OCI-LY3 (cell line): ENCODE data around the gene FSIP1.

Experiments
- H2AFZ ChIP-seq: fragments of 200-600, 300-600 bp; shearing (Covaris generic); 2 replicates; pipeline ENCODE4 v1.6.0; 2014; ENCODE audit warnings: antibody characterized with exemption, low read depth, low read length
- H3K27ac ChIP-seq: fragments of 200-600, 300-600 bp; sonication (generic); 2 replicates; pipeline ENCODE4 v1.5.1; 2014; ENCODE audit warnings: mild to moderate bottlenecking, low read length, moderate library complexity, mixed read lengths
- H3K27me3 ChIP-seq: fragments of 200-600, 300-600 bp; sonication (generic); 2 replicates; pipeline ENCODE4 v1.6.1; 2014; ENCODE audit warnings: low read depth, low read length, mixed read lengths
- H3K36me3 ChIP-seq: fragments of 200-600, 300-600 bp; sonication (generic); replicated peaks from 2 replicates; pipeline ENCODE3; 2014; ENCODE audit warnings: low read depth, low read length, mixed read lengths
- H3K4me1 ChIP-seq: fragments of 300-600, 200-600 bp; sonication (generic); 2 replicates; pipeline ENCODE4 v1.6.1; 2014; ENCODE audit warnings: low read length, mixed read lengths
- H3K4me2 ChIP-seq: fragments of 200-600, 300-600 bp; sonication (generic); 2 replicates; pipeline ENCODE4 v1.6.1; 2014; ENCODE audit warnings: low read length, mixed read lengths
- H3K4me3 ChIP-seq: fragments of 300-600, 200-600 bp; sonication (generic); 2 replicates; pipeline ENCODE4 v1.5.1; 2014; ENCODE audit warnings: antibody characterized with exemption, mild to moderate bottlenecking, low read length, moderate library complexity
- H3K79me2 ChIP-seq: fragments of 300-600, 200-600 bp; shearing (Covaris generic); 2 replicates; pipeline ENCODE4 v1.6.1; 2014; ENCODE audit warnings: mild to moderate bottlenecking, low read length, mixed read lengths
- H3K9ac ChIP-seq: fragments of 300-600, 200-600 bp; shearing (Covaris generic); 2 replicates; pipeline ENCODE4 v1.6.0; 2014; ENCODE audit warnings: mild to moderate bottlenecking, low read length, moderate library complexity
- H3K9me3 ChIP-seq: fragments of 200-600, 300-600 bp; shearing (Covaris generic); 2 replicates; pipeline ENCODE4 v1.6.1; 2014; ENCODE audit warnings: low read length, mixed read lengths; ENCODE audit not compliant: insufficient read depth
- H4K20me1 ChIP-seq: fragments of 200-600, 300-600 bp; sonication (generic); 2 replicates; pipeline ENCODE4 v1.6.1; 2016; ENCODE audit warnings: low read length, mixed read lengths; ENCODE audit not compliant: insufficient read depth
- CTCF ChIP-seq: fragments of 200-600, 300-600 bp; sonication (generic); IDR thresholded peaks from 2 replicates; pipeline ENCODE4 v1.5.1; 2014; ENCODE audit warnings: antibody characterized with exemption, low read length, low read depth
- EZH2phosphoT487 ChIP-seq: fragments of 200-600 bp; shearing (Covaris generic); IDR thresholded peaks from 2 replicates; pipeline ENCODE4 v1.6.1; 2018; ENCODE audit warnings: antibody characterized with exemption, mixed run types, low read depth

The FSIP1 gene

GRCh38 chr15:39602143-39602542 lies 180.5 kb downstream of the FSIP1 start:
- no peak overlapping the region for H3K9ac ChIP-seq
- TF ChIP-seq EZH2phosphoT487 (no peak), CTCF (peak; percentile 19; the same call in 1 of the 2 replicates)
- H3K9me3 ChIP-seq: no peaks in the 10 kb centered on the region

GRCh38 chr15:39599871-39600270 lies 182.8 kb downstream of the FSIP1 start:
- Histone ChIP-seq H4K20me1 (no peaks in the 10 kb centered on the region), H3K36me3 (no peaks in the 10 kb centered on the region), H3K4me3 (no peak overlapping the region), H3K9ac (no peak overlapping the region), H3K4me2 (no peak overlapping the region), H3K27me3 (no peaks in the 10 kb centered on the region), H3K9me3 (no peaks in the 10 kb centered on the region), H3K4me1 (peaks cover 7% of the 10 kb centered on the region), H3K79me2 (no peaks in the 10 kb centered on the region), H2AFZ (no peak overlapping the region), H3K27ac (no peak overlapping the region)
- TF ChIP-seq EZH2phosphoT487 (no peak), CTCF (no peak)

More at GRCh38 chr15:39602143-39602542, 180.5 kb downstream of the FSIP1 start:
- Histone ChIP-seq H3K4me2 (no peak overlapping the region), H4K20me1 (no peaks in the 10 kb centered on the region), H3K4me1 (peaks cover 7% of the 10 kb centered on the region), H3K36me3 (no peaks in the 10 kb centered on the region), H2AFZ (no peak overlapping the region), H3K27me3 (no peaks in the 10 kb centered on the region), H3K27ac (no peak overlapping the region), H3K79me2 (no peaks in the 10 kb centered on the region), H3K4me3 (no peak overlapping the region)

- H3K27me3 ChIP-seq: no peaks in the 10 kb centered on the region
- no peak for TF ChIP-seq EZH2phosphoT487
- no peak for TF ChIP-seq CTCF
- no peak overlapping the region for H2AFZ ChIP-seq
- H3K27ac ChIP-seq: no peak overlapping the region
- H3K9ac ChIP-seq: no peak overlapping the region
- no peak overlapping the region for H3K4me2 ChIP-seq
- H3K4me3 ChIP-seq: no peak overlapping the region
- H3K36me3 ChIP-seq: no peaks in the 10 kb centered on the region
- no peaks in the 10 kb centered on the region for H4K20me1 ChIP-seq
- H3K9me3 ChIP-seq: no peaks in the 10 kb centered on the region
- no peaks in the 10 kb centered on the region for H3K79me2 ChIP-seq
- peaks cover 10% of the 10 kb centered on the region for H3K4me1 ChIP-seq
Measured at GRCh38 chr15:39598958-39599845, 183.4 kb downstream of the FSIP1 start.

- Histone ChIP-seq H3K9me3 (no peaks in the 10 kb centered on the region), H3K4me1 (peaks cover 15% of the 10 kb centered on the region), H3K27me3 (no peaks in the 10 kb centered on the region), H4K20me1 (no peaks in the 10 kb centered on the region), H3K36me3 (no peaks in the 10 kb centered on the region), H2AFZ (no peak overlapping the region), H3K27ac (no peak overlapping the region), H3K9ac (no peak overlapping the region), H3K4me2 (no peak overlapping the region), H3K4me3 (no peak overlapping the region), H3K79me2 (no peaks in the 10 kb centered on the region)
- TF ChIP-seq EZH2phosphoT487 (no peak), CTCF (no peak)
Measured at GRCh38 chr15:39598186-39598850, 184.3 kb downstream of the FSIP1 start.
